NCI-H2227 treated with DMSO at 0.1 percent for 48 hours (cell line): Measurements from ENCODE around the gene ADAMTS2.

Experiments used
- DNase-seq: peaks from one replicate; lab custom pipeline; 2025; lab: John Stamatoyannopoulos, UW

ADAMTS2 gene

GRCh38 chr5:179124853-179125788 is 220.1 kb downstream of the ADAMTS2 start:
- DNase-seq = no peak

GRCh38 chr5:179124273-179124852 is 220.9 kb downstream of the ADAMTS2 start:
- no peak for DNase-seq

- no peak for DNase-seq
These were observed 221.6 kb downstream of the ADAMTS2 start for GRCh38 chr5:179123491-179124272.

GRCh38 chr5:179123109-179123426 is 222.2 kb downstream of the ADAMTS2 start:
- DNase-seq = no peak

GRCh38 chr5:179122411-179123108 is 222.7 kb downstream of the ADAMTS2 start:
- DNase-seq = no peak

- no peak for DNase-seq
These were observed 223.6 kb downstream of the ADAMTS2 start for GRCh38 chr5:179121667-179122111.

GRCh38 chr5:179120951-179121666 is 224.2 kb downstream of the ADAMTS2 start:
- DNase-seq = no peak

- DNase-seq = no peak
These were observed 224.8 kb downstream of the ADAMTS2 start for GRCh38 chr5:179120421-179120861.

- DNase-seq = no peak
These were observed 225.7 kb downstream of the ADAMTS2 start for GRCh38 chr5:179119415-179120170.

GRCh38 chr5:179118756-179119414 is 226.4 kb downstream of the ADAMTS2 start:
- no peak for DNase-seq

- no peak for DNase-seq
These were observed 226.9 kb downstream of the ADAMTS2 start for GRCh38 chr5:179118338-179118737.

- no peak for DNase-seq
These were observed 229.3 kb downstream of the ADAMTS2 start for GRCh38 chr5:179115845-179116524.

- no peak for DNase-seq
These were observed 230.0 kb downstream of the ADAMTS2 start for GRCh38 chr5:179115307-179115706.

- no peak for DNase-seq
These were observed 230.5 kb downstream of the ADAMTS2 start for GRCh38 chr5:179114756-179115155.

- no peak for DNase-seq
These were observed 231.2 kb downstream of the ADAMTS2 start for GRCh38 chr5:179113945-179114641.

- no peak for DNase-seq
These were observed 232.1 kb downstream of the ADAMTS2 start for GRCh38 chr5:179113143-179113530.

GRCh38 chr5:179112469-179113142 is 232.7 kb downstream of the ADAMTS2 start:
- no peak for DNase-seq
